HG02588 (cell line): ENCODE measurements around the gene CASP9.
"Not testable (repeated sequence)": the region's sequence is repeated elsewhere in the genome, so short reads cannot be mapped to it uniquely, and the experiment has no call there.

Source experiments
- ATAC-seq: cut with Tn5 transposase; IDR thresholded peaks from one replicate; pipeline ENCODE4 v1.9.1; 2021; ENCODE audit warnings: mild to moderate bottlenecking, moderate library complexity; ENCODE audit not compliant: unreplicated experiment

The CASP9 gene

DNA sequence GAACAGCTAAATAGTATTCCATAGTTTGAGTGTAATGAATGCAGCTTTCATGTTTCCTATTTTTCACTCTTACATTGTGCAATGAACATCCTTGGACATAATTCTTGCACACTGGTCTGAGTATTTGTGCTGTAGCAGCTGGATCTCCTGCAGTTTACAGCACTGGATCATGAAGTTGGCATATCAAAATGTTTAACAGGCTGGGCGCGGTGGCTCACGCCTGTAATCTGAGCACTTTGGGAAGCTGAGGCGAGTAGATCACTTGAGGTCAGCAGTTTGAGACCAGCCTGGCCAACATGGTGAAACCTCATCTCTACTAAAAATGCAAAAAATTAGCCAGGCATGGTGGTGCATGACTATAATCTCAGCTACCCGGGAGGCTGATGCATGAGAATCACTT lies 52.9 kb downstream of the CASP9 start:
- ATAC-seq, result not testable (repeated sequence)

DNA sequence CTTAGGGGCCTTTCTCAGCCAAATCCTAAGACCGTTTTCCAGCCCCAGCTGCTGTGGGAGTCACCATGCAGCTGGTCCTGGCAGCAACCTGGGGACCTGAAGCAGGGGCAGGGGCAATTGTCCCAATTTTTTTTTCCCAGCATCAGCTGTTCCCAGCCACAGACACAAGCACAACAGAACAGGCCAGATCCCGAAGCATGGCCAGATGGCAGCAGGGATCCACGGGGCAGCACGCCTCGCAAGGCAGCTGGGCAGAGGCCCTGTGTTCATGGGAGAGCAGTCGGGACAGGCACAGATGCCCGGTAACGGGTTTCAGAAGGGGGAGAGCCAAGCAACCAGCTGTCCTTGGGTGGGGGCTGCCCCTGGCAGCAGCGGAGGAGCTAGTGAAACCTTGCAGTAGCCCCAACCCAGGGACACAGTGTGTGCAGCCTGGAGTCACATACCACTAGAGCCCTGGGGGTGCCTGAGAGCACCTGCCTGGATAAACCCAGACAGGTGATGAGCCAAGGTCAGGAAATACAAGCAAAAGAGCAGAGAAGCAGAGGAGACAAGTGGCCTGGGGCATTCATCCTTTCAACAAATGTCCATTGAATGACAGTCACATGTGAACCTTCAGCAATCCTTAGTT lies 54.1 kb downstream of the CASP9 start:
- ATAC-seq, result not testable (repeated sequence)

DNA sequence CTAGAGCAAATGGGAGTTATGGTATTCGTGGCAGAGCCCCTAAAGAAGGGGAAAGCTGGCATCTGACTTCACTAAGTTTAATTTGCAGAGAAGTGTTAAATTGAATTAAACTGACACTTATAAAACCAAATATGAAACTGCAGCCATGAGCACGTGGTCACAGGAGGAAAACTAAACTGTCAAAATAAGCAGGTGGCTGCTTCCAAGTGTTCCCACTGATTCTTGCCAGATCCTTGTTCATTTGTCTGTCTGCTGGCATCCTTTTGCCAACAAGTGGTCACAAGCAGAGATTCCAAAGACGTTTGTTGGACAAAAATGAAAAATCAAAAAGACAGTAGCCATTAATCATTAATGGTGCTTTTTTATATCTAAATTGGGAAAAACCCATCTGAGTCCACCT lies 54.7 kb downstream of the CASP9 start:
- no peak for ATAC-seq

DNA sequence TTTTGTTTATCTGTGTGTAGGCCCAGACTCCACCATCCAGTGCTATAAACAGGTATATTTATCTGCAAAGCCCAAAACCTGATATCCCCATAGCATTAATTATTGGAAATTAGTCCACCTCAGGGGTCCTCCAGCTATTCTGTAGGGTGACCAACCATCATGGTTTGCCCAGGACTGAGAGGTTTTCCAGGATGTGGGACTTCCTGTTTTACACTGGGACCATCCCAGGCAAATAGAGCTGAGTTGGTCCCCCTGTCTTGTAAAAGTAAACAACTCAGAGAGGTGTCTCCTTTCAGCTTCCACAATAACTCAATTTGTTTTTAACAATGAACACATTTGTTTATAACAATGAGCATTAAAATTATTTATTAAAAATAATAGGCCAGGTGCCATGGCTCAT lies 55.9 kb downstream of the CASP9 start:
- no peak for ATAC-seq

DNA sequence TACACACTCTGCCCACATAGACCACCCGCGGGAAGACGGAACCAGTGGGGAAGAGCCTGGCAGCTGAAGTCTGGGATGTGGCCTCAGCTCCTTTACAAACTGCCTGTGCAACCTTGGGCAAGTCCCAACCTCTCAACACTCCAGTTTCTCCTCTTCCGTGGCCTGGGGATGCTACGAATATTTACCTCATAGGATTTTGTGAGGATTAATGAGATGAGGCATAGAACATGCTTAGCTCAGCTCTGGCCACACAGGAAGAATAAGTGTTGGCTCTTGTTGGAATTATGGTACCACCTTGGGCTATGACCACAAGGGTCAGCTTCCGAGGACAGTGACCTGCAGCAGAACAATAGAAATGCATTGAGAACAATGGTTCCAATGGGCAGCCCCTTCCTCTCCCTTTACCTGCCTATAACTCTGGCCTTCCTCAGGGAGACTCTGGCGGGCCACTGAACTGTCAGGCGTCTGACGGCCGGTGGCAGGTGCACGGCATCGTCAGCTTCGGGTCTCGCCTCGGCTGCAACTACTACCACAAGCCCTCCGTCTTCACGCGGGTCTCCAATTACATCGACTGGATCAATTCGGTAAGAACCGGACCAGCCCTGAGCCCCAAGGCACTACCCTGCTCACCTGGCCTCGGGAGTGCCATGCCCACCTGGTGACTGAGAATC lies 56.9 kb downstream of the CASP9 start:
- ATAC-seq, result not testable (repeated sequence)

DNA sequence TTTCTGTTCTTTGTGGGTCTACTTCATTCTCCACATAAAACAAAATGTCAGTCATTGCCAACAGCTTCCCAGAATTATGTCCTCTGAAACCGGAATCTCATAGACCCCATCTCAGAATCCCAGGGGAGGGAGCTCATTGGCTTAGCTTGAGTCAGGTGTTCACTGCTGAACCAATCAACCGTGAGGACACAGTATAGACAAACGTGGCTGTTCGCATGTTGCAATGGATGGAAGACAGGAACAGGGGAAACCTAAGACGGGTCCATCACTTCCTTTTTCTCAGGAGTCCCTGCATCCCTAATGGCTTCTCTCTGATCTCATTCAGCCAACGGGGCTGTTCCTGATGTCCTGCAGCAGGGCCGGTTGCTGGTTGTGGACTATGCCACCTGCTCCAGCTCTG lies 58.3 kb downstream of the CASP9 start:
- no peak for ATAC-seq

DNA sequence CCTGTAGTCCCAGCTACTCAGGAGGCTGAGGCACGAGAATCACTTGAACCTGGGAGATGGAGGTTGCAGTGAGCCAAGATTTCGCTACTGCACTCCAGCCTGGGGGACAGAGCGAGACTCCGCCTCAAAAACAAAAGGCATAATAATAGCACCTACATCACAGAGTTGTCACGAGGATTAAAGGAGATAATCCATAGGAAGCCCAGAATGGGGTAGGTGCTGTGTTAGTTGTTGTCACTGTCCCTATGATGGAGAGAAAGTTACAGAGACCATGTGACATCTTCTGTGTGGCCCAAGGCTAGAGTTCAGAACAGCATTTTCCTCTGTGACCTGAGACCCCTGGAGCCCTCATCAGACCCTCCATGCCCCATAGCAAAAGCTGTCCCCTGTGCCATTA lies 60.1 kb downstream of the CASP9 start:
- ATAC-seq, result not testable (repeated sequence)

DNA sequence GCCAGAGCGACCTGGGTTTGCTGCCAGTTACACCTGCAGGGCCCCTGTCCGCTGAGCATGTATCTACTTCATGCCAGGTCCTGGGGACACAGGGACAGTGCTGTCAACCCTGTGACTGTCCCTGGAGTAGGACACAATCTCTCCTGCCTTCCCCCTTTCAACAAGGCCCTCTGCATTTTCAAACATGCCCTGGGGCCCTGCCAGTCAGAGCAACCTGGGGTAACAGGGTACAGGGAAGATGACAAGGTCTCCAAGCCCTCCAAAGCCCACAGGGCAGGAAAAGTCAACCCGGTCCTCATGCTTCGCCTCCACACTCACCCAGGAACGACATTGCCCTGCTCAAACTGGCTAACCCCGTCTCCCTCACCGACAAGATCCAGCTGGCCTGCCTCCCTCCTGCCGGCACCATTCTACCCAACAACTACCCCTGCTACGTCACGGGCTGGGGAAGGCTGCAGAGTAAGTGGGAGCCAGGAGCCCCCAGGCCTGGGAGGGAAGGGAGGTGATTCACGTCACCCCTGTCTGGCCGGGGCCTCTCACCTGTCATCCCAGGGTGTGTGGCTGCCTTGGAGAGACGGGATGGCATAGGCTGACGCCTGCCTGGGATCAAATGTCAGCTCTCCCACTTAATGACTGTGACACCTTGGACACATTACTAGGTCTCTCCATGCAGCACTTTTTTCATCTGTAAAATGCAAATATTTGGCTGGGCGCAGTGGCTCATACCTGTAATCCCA lies 60.8 kb downstream of the CASP9 start:
- ATAC-seq, result not testable (repeated sequence)

DNA sequence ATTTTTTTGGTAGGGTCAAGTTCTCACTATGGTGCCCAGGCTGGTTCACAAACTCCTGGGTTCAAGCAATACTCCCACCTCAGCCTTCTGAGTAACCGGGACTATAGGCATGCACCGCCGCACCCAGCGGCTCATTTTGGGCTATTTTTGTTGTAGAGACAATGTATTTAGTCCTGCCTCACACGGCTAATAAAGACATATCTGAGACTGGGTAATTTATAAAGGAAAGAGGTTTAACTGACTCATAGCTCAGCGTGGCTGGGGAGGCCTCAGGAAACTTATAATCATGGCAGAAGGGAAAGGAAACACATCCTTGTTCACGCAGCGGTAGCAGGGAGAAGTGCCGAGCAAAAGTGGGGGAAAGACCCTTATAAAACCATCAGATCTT lies 63.3 kb downstream of the CASP9 start:
- ATAC-seq, result no peak

DNA sequence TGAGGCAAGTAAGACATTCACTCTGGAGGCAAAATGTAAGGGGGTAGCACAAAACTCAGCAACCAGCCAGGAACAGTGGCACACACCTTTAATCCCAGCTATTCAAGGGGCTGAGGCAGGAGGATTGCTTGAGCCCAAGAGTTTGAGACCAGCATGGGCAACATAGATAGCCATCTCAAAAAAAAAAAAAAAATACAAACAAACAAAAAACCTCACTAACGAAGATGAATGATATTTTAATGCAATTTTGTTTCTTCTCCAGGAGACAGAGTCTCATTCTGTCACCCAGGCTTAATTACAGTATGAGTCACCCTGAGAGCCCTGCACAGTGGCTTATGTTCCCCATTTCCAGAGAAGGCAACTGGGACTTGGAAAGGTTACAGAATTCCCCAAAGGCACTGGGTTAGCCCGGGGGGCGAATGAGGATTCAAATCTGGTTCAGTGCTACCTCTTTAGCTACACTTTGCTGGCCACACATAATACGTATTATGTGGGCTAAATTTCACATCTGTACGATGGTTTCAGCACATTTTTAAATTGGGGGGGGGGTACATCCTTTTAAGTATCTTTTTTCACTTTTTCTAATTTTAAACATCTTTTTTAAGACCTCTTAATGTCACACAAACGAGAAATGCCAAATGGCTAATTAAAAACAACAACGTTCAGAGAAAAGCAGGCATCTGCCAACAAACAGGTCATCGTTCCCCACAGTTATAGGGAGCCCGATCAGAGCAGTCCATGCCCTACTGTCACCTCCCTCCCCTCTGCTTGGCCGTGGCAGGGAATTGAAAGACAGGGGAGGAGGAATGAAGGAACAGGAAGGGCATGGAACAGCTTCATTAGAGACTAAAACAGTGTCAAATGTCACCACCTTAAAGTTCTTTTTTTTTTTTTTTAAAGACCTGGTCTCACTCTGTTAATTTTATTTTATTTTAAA lies 64.0 kb downstream of the CASP9 start:
- ATAC-seq, result no peak

DNA sequence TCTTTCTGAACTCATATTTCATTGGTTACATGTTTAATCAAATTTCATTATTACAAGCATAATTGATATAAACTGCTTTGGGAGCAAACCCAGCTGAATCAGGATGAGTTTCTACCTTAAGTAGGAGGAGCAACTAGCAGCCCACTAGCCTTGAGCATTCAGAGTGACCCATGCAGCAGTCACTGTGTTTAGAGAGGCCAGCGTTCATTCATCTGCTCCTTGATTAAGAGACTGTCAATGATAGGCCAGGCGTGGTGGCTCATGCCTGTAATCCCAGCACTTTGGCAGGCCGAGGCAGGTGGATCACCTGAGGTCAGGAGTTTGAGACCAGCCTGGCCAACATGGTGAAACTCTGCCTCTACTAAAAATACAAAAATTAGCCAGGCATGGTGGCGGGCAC lies 65.6 kb downstream of the CASP9 start:
- ATAC-seq, result not testable (repeated sequence)

DNA sequence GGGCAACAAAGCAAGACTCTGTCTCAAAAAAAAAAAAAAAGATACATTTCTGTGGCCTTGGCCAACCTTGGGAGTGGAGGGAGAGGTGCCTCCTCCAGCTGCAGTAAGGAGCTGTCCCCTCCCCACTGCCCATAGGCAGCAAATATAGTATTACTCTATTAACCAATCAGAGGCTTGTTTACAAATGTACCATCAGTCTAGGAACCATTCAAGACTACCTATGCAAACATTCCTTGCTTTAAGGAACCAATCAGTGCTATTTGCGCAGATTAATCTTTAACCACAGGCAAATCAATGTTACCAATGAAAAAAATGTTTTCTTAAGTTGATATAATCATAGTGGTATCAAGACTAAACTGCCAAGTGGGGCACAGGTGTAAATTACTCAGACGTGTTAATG lies 66.4 kb downstream of the CASP9 start:
- no peak for ATAC-seq

DNA sequence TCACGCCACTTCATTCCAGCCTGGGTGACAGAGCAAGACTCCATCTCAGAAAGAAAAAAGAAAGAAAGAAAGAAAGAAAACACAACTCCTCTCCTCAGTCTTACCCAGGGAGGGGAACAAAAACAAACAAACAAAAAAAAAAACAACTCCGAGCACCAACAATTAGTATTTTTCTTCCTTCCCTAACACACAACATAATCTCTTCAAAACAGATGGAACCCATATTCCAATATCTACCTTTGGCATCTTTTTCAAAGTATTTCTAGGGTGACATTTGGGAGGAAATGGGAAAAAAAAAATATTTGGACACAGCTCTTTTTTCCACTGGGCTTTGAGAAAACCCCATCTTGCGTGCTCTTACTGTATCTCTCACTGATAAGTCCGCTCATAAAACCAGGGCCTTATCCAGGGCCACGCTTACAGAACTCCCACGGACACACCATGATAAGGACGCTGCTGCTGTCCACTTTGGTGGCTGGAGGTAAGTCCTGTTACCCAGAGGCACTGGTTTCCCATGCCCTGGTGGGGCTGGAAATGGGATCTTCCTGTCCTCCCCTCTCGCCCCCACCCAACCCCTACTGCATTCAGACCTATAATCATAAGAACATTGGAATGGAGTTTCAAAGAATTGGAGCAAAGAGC lies 67.6 kb downstream of the CASP9 start, which contains the start of gene CELA2A:
Gene CELA2A, plus strand, starts transcription at position 420 of the 642 bp plus-strand sequence. Its CDS starts 22 bp downstream, at position 442.
- ATAC-seq, result no peak

DNA sequence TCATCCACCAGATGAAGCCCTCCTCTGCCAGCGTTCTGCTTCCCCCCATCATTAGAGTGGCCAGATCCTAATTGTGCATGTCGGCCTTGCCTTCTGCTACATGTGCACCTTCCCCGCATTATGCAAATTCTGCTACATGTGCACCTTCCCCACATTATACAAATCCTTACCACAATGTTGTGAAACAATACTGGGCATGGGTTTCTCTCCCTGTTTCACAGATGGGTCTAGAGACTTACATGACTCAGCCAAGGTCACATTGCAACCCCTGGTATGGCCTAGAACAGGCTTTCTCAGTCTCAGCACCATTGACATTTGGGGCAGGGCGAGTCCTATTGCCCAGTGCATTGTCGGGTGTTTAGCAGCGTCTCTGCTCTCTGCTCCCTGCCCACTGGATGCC lies 68.5 kb downstream of the CASP9 start:
- no peak for ATAC-seq

DNA sequence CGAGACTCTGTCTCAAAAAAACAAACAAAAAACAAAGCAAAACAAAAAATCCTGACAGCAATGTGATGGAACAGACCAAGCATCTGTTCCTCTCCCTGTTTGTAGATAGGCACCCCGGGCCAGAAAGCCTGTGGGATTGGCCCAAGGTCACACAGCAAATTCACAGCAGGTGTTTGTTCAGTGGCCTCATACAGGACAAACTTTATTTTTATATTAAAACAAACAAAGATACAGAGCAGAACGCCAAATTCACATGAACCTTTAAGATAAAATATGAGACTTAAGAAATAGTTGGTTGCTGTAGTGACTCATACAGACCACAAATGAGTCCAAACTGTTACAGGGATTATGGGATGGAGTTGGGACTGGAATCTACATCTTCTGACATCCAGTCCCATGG lies 69.8 kb downstream of the CASP9 start:
- no peak for ATAC-seq

DNA sequence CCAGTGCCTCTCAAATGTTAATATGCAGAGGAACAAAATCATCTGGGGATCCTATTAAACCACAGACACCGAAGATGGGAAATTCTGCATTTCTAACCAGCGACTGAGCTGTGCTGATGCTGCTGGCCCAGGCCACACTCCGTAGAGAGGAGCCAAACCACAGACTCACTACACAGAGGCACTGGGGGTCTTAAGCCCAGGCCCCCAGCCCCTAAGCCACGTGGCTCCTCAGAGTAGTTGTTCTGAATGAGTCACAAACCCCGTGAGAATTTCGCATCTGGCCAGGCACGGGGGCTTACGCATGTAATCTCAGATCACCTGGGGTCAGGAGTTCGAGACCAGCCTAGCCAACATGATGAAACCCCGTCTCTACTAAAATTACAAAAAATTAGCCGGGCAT lies 70.3 kb downstream of the CASP9 start:
- no peak for ATAC-seq

DNA sequence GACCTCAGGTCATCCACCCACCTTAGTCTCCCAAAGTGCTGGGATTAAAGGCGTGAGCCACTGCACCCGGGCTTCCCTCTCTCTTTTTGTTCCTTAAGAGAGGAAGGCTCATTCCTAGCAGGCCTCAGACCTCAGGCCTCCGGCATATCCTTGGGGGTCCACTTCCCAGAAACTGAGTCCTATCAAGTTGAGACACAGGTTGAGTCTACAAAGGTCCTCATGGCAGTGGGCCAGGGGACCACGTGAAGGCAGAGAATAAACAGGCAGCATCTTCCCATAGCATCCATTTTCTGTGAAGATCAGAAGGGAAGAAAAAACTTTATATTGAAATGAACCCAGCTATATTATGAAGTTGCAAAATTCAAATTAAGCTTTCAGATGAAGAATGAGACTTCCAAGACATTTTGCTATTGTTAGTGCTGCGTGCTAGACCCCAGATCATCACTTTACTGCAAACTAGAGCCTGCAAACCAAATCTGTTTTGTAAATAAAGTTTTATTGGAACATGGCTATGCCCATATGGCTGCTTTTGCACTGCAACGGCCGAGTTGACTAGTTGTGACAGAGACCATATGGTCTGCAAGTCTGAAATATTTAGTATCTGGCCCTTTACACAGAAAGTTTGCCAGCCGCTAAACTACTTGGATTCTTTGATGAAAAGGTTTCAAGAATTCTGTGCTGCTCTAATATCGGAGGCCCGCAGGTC lies 71.0 kb downstream of the CASP9 start:
- ATAC-seq, result no peak

DNA sequence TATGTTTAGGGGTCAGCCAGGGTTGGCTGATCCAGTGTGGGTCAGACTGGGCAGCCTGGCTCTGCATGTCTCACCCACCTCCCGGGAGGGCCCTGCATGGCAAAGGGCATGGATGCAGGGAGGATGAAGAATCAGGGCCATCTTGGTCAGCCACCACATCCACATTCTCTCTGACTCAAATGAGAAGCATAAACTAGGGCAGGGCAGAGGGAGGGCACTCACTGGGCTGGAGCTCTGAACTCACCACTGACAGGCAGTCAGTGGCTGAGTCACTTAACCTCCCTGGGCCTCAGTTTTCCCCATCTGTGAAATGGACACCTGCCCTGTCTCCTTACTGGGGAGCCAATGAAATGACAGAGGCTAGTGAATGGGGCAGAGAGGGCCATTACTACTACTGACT lies 71.8 kb downstream of the CASP9 start:
- no peak for ATAC-seq

DNA sequence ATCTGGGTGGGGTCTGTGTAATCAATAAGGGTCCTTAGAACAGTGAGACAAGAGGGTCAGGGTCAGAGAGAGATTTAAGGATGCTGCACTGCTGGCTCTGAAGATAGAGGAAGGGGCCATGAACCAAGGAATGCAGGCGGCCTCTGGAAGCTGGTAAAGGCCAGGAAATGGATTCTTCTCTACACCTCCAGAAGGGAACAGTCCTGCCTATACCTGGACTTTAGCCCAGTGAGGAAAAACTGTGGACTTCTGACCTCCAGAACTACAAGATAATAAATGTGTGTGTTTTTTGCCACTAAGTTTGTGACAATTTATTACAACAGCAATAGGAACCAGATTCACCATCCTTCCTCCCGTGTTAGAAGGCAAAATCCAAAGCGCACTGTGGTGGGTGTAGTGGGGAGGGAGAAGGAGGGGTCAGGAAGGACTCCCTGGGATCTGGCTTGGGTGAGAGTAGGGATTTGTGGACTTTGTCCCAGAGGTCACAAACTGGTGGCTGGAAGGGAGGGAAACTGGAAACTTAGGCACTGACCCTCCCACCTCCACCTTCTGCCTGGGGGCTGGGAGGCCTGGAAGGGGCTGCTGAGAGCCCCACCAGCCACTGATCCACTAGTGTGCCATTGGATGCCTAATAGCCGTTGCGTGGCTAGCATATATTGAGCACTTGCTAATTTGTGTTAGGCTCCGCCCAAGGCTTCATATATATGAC lies 72.8 kb downstream of the CASP9 start:
- no peak for ATAC-seq
